PFSK-1 (cell line): ENCODE data around the gene AS3MT.

Source experiments
- REST ChIP-seq, 2 experiments: IDR thresholded peaks; 2 replicates each; pipeline versions ENCODE4 v1.6.1 to v1.8.0; 2011 to 2012; ENCODE audit warnings: low read depth in 2 of 2, low read length in 2 of 2, control low read depth in 1 of 2, inconsistent platforms in 1 of 2, mild to moderate bottlenecking in 1 of 2, moderate library complexity in 1 of 2; ENCODE audit not compliant: insufficient read depth in 1 of 2
- TAF1 ChIP-seq: IDR thresholded peaks from 2 replicates; pipeline ENCODE4 v1.6.1; 2012; ENCODE audit warnings: low read length, control low read depth, borderline replicate concordance; ENCODE audit not compliant: insufficient read depth

GRCh38 chr10:102935505-102935904 is 66.2 kb downstream of the AS3MT start:
- TF ChIP-seq REST (IDR thresholded peaks at IDR 0.05; ENCODE audit: insufficient read depth in 1 of 2, low read depth in 2 of 2, low read length in 2 of 2) (no peak), TAF1 (no peak)
